HL-60/S4 (cell line): ENCODE measurements around the gene TSSK3.
"Not testable (repeated sequence)": the region's sequence is repeated elsewhere in the genome, so short reads cannot be mapped to it uniquely, and the experiment has no call there.

Experiments used
- in situ Hi-C: fragments of 300-500 bp; cut with MboI; formaldehyde crosslinking; loops from 2 replicates; pipeline ENCODE4 v1.14.3; 2022; ENCODE audit warnings: low sequenced_read_pairs

TSSK3 gene

GRCh38 chr1:32394890-32395432, 32.6 kb downstream of the TSSK3 start:
- in situ Hi-C loops = no loop called here

GRCh38 chr1:32396524-32396923, 34.2 kb downstream of the TSSK3 start:
- in situ Hi-C loops = not testable (repeated sequence)

- in situ Hi-C loops = no loop called here
Observed at GRCh38 chr1:32398401-32398800, 36.1 kb downstream of the TSSK3 start.

GRCh38 chr1:32399843-32400242, 37.5 kb downstream of the TSSK3 start:
- in situ Hi-C loops = no loop called here

GRCh38 chr1:32400876-32401631, 38.7 kb downstream of the TSSK3 start:
- in situ Hi-C loops = no loop called here

- in situ Hi-C loops = no loop called here
Observed at GRCh38 chr1:32404946-32405345, 42.6 kb downstream of the TSSK3 start.

- in situ Hi-C loops = no loop called here
Observed at GRCh38 chr1:32405672-32406467, 43.5 kb downstream of the TSSK3 start.

GRCh38 chr1:32406629-32407111, 44.3 kb downstream of the TSSK3 start:
- in situ Hi-C loops = no loop called here

- in situ Hi-C loops = no loop called here
Observed at GRCh38 chr1:32411261-32411660, 48.9 kb downstream of the TSSK3 start.

- in situ Hi-C loops = no loop called here
Observed at GRCh38 chr1:32413507-32414185, 51.3 kb downstream of the TSSK3 start.
